ENCODE data around the gene GPAT2.
"Not testable (repeated sequence)": the region's sequence is repeated elsewhere in the genome, so short reads cannot be mapped to it uniquely, and the experiment has no call there.

GRCh38 chr2:96027725-96028325, 6.9 kb downstream of the GPAT2 start:
- not testable (repeated sequence) for TF ChIP-seq CTCF, POLR2AphosphoS5, POLR2A (IDR thresholded peaks at IDR 0.05)
